GM18517 (cell line): Measurements from ENCODE around the gene ANKRD55.
A peak's percentile ranks its signal among the peaks of the same experiment; 100 is the strongest.
"Not testable (repeated sequence)": the region's sequence is repeated elsewhere in the genome, so short reads cannot be mapped to it uniquely, and the experiment has no call there.

ENCODE experiments used
- ATAC-seq: cut with Tn5 transposase; IDR thresholded peaks from one replicate; pipeline ENCODE4 v1.9.1; 2021; ENCODE audit warnings: mild to moderate bottlenecking, moderate library complexity; ENCODE audit not compliant: unreplicated experiment

Gene ANKRD55

GRCh38 chr5:56170557-56170956 is 62.6 kb downstream of the ANKRD55 start:
- ATAC-seq: no peak

GRCh38 chr5:56169949-56170348 is 63.2 kb downstream of the ANKRD55 start:
- no peak for ATAC-seq

DNA sequence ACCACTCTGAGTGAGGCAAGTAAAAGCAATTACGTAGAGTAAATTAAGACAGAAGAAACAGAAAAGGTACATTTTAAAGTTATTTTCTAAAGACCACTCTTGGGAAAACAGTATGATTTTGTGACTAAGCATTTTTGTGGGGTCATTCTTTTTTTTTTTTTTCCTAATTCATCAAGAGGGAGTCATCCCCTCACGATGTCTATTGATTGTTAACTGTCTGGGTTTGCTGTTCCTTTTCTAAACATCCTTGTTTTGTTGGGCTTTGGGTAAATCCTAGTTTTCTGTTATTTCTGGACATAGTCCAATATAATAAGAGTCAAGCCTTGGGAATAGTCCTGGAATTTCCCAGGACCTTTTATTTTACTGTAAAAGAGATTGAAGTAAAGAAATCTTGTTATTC is 63.8 kb downstream of the ANKRD55 start:
- ATAC-seq: no peak

GRCh38 chr5:56168066-56168478 is 65.1 kb downstream of the ANKRD55 start:
- ATAC-seq: no peak

DNA sequence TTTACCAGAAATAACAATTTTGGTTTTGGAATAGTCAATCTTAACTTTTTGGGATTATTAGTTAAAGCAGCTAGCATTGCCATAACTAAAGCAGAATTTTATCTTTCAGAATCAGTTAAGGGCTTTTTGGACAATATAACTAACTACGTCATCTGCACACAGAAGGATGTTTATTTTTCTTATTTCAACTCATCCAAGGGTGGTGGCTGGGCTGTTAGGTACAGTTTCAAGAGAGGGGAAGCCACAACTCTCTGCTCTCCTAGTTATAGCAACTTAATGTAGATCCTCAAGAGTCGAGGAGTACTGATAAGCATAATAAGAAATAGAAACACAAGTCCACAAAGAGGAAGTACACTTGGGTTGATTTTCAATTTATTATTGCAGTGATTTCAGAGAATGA is 65.6 kb downstream of the ANKRD55 start:
- ATAC-seq: no peak

- ATAC-seq: no peak
These were observed 66.3 kb downstream of the ANKRD55 start for GRCh38 chr5:56166671-56167385.

DNA sequence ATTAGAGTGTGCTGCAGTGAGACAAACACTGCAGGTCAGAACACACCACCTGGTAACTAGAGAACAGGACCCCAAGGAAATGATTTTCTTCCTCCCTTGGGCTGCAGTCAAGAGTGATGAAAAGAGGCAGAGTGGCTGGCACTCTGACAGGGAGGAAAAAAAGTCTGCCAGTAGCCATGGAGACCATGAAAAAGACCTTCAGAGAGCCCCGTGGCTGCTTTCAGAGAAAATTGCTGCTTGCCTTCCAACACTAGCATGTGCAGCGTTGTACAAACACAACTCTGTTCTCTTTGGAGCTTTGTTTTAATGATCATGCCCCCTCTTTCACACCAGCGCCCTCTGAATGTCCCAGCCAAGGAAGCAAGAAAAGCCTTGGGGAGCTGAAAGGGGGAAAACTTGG is 68.8 kb downstream of the ANKRD55 start:
- no peak for ATAC-seq

- no peak for ATAC-seq
These were observed 71.2 kb downstream of the ANKRD55 start for GRCh38 chr5:56161927-56162326.

DNA sequence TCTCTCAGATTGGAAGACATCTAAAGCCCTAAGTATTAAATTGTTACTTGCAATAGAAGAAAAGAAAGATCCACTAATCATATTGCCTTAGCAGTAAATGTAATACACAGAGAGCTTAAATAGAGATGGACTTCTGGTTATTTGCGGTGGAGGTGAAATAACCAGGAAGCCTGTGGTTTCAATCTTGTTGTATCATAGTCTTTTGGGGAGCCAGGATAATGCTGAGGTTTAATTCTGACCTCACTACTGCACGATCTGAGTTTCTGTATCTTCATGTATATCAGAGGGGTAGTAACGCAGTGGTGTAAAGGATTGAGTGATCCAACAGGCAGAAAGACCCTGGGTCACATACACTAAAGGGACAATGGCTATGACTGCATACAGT is 71.7 kb downstream of the ANKRD55 start:
- no peak for ATAC-seq

DNA sequence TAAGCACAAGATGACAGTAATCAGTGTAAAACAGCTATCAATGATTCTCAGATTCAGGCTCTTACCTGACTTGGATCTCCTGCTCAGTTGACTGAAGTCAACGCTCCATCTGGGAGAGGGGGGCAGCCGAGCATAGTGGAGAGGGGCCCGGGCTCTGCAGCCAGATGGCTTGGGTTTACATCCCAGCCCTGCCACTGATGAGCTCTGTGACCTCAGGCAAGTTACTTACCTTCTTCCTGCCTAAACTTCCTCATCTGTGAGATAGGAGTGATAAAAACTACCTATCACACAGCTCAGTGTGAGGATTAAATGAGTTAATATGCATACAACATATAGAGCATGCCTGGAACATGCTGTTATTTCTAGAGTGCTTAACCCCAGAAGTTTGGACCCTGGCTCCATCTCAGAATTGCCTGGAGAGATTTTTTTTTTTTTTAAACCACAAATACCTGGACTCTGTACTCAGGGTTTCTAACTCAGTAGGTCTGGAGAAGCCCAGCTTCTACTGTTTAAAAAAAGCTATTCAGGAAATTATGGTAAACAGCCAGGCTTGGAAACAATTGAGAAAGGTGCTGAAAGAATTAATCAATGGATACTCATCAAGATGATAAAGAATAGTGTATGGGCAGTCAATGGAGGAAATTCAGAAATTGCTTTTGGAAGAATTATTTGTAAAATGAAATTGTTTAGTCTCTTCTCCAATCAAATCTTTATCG is 72.2 kb downstream of the ANKRD55 start:
- ATAC-seq: no peak

DNA sequence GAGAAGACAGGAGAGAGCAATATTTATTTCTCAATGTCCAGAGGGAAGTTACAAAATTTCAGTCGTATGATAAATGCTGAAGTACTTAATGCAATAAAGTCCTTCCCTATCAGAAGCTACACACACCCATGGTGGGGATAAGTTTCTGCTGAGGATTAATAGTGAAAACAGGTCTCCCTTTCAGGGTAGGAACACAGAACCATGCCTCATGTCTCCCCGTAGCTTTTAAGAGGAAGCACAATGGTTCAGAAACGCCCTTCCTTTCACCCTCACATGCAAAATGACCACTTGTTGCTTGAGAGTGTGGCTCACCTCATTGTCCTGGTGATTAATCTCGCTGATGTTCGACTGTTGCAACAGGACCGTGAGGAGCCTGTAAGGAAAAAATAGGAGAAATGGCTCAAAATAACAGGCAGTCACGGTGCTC is 73.6 kb downstream of the ANKRD55 start:
- no peak for ATAC-seq

DNA sequence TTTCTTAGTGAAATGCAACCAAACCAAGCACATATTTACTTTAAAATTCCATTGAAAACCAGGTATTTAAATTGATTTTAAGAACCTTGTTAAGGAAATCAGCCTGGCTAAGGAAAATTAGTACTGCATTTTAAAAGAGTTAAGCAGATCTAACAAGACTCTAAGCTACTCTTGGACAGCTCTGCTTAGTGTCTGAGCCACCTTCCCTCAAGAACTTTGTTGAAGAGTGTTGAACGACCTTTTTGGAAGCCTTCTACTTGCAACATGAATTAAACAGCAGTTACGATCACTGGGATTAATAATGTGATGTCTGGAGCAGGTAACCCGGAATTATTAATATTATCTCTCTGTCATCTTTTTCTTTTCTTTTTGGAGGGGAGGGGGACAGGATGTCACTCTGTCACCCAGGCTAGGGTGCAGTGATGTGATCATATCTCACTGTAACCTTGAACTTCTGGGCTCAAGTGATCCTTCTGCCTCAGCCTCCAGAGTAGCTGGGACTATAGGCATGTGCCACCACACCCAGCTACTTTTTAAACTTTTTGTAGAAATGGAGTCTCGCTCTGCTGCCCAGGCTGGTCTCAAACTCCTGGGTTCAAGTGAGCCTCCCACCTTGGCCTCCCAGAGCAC is 74.7 kb downstream of the ANKRD55 start:
- ATAC-seq: no peak

- not testable (repeated sequence) for ATAC-seq
These were observed 75.9 kb downstream of the ANKRD55 start for GRCh38 chr5:56157191-56157621.

GRCh38 chr5:56156585-56157190 is 76.4 kb downstream of the ANKRD55 start:
- peak; percentile 58 for ATAC-seq

- no peak for ATAC-seq
These were observed 77.0 kb downstream of the ANKRD55 start for GRCh38 chr5:56155992-56156584.

GRCh38 chr5:56154732-56155484 is 78.2 kb downstream of the ANKRD55 start:
- no peak for ATAC-seq

GRCh38 chr5:56152437-56152836 is 80.7 kb downstream of the ANKRD55 start:
- ATAC-seq: peak; percentile 32

DNA sequence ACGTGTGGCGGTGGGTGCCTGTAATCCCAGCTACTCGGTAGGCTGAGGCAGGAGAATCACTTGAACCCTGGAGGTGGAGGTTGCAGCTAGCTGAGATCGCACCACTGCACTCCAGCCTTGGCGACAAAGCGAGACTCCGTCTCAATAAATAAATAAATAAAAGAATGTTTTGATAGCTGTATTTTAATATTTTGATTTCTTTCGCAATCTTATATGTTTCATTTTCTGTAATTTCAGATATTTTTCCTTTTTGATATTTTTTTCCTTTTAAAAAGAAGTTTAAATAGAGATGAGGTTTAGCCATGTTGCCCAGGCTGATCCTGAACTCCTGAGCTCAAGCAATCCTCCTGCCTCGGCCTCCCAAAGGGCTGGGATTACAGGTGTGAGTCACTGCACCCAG is 82.4 kb downstream of the ANKRD55 start:
- not testable (repeated sequence) for ATAC-seq

GRCh38 chr5:56148453-56148971 is 84.6 kb downstream of the ANKRD55 start:
- ATAC-seq: peak; percentile 86

GRCh38 chr5:56147659-56148230 is 85.4 kb downstream of the ANKRD55 start:
- ATAC-seq: no peak
